Skeletal muscle satellite cell (primary cell): Measurements from ENCODE around the gene ZNF112. TPM values are rescaled to one million over a fixed set of nuclear protein-coding genes. Genes with fewer than 3 reads are reported as not detected.

Experiments used
- H3K27me3 ChIP-seq: 2 replicates; pipeline ENCODE4 v1.7.0; 2013; ENCODE audit warnings: low read length; ENCODE audit not compliant: control insufficient read depth, insufficient read depth
- H3K36me3 ChIP-seq: 2 replicates; pipeline ENCODE4 v1.7.0; 2013; ENCODE audit warnings: mild to moderate bottlenecking, control low read depth, low read length; ENCODE audit not compliant: insufficient read depth
- H3K4me1 ChIP-seq: 2 replicates; pipeline ENCODE4 v1.7.0; 2013; ENCODE audit warnings: low read length; ENCODE audit not compliant: control insufficient read depth, insufficient read depth
- H3K4me2 ChIP-seq: 2 replicates; pipeline ENCODE4 v1.7.0; 2013; ENCODE audit warnings: mild to moderate bottlenecking, low read length
- H3K4me3 ChIP-seq: 2 replicates; pipeline ENCODE4 v1.7.0; 2013; ENCODE audit warnings: low read length
- H3K9ac ChIP-seq: 2 replicates; pipeline ENCODE4 v1.7.0; 2013; ENCODE audit warnings: mild to moderate bottlenecking, low read depth, low read length, moderate library complexity
- H3K9me3 ChIP-seq: replicated peaks from 2 replicates; pipeline ENCODE4 v1.7.0; 2013; ENCODE audit warnings: mild to moderate bottlenecking, control low read depth, low read length
- small RNA-seq: library from RNA; depleted of rRNA; stranded (forward); fragments of <200 nt; gene quantifications from one replicate; pipeline ENCODE3, GENCODE V24; 2012

ZNF112 gene

GRCh38 chr19:44278181-44278690 is 78.2 kb downstream of the ZNF112 start:
- Histone ChIP-seq H3K27me3 (no peaks in the 10 kb centered on the region), H3K9ac (no peak overlapping the region), H3K9me3 (peaks cover 2% of the 10 kb centered on the region), H3K36me3 (no peaks in the 10 kb centered on the region), H3K4me2 (no peak overlapping the region), H3K4me1 (peaks cover 11% of the 10 kb centered on the region), H3K4me3 (no peak overlapping the region)

GRCh38 chr19:44277331-44277730 is 79.1 kb downstream of the ZNF112 start:
- peaks cover 2% of the 10 kb centered on the region for H3K9me3 ChIP-seq
- H3K4me1 ChIP-seq = peaks cover 4% of the 10 kb centered on the region
- H3K36me3 ChIP-seq = no peaks in the 10 kb centered on the region
- H3K4me3 ChIP-seq = no peak overlapping the region
- H3K9ac ChIP-seq = no peak overlapping the region
- no peak overlapping the region for H3K4me2 ChIP-seq
- no peaks in the 10 kb centered on the region for H3K27me3 ChIP-seq

Small RNA genes lying within 50 kb of the gene (small RNA-seq; reads per million reads assigned to genes)
- gene NDUFA3P1 = not detected
